ENCODE data around the gene TSPAN14. TPM values are rescaled to one million over a fixed set of nuclear protein-coding genes. Genes with fewer than 3 reads are reported as not detected.

The TSPAN14 gene
- total RNA-seq, 4 donors from 2014 or later, result 37.1 to 110 (median 66.1) TPM

GRCh38 chr10:80518143-80518806 is 64.2 kb downstream of the TSPAN14 start:
- intact Hi-C loops (cut with DNase I; ENCODE audit: low total_unique reads), result no loop called here
- Histone ChIP-seq H3K27me3 (no peaks in the 10 kb centered on the region), H3K27ac (peak overlapping the region; percentile 23 to 32), H3K4me3 (no peak overlapping the region), H3K9me3 (no peaks in the 10 kb centered on the region), H3K36me3 (no peaks in the 10 kb centered on the region), H3K4me1 (no peaks in the 10 kb centered on the region)
- no peak for TF ChIP-seq CTCF (IDR thresholded peaks at IDR 0.05)
- no peak for TF ChIP-seq POLR2A (IDR thresholded peaks at IDR 0.05)
- DNase-seq, result no peak

DNA sequence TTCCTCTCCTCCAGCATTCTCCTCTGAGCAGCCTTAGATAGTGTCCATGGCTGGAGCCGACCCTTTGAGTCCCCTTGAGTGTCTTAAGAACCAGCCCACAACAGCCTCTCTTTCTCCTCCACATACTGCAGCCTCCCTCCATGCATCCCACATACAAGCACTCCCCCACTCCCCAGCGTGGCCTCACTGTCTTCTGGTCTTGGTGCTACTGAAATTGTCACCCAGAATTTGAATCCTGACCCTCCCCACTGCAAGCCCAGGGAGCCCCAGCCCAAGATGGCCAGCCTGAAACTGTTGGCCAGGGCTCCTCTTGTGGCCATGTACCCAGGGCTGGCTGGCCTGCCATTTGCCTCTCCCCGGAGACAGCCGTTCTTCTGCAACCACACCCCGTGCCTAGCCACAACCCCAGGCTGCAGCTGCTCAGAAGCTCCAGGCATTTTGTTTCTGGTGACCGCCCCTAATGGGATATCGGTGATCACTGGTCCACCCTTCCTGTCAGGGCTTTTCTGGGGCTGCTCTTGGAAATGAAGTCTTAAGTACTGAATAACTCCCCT is 64.8 kb downstream of the TSPAN14 start:
- Histone ChIP-seq H3K27ac (no peak overlapping the region), H3K36me3 (no peaks in the 10 kb centered on the region)
- no peak for DNase-seq

DNA sequence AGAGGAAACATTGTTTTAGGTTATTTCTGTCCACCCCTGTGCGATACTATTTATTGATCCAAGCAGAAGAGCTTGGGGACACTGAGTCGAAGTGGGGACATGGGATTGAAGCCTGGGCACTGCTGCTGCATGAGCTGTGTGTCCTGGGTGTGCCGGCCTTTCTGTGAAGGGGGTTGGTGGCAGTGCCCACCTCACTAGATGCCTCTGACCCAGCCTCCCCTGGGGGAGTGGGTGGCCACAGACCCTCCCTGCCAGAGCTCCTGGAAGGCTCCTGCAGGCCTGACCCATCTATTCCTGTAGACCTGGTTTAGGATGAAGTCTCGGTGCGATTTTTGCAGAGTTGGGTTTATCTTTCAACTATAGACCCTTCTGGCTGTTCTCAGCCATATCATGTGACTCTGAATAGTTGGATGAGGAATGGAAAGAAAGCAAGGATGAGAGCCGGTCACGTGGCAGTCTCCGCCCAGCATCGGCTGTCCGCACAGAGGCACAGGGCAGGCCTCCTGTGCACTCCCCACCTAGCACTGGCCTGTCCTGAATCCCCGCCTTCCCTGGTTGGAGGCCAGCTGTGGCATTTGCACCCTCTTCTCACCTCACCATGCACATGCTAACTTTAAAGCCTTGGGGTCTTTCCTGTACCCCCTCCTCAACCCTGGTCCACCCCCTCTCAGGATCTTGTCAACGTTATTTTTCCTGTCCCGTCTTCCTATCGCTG is 66.0 kb downstream of the TSPAN14 start:
- no peak for DNase-seq
- intact Hi-C loops (cut with DNase I; ENCODE audit: low total_unique reads), result no loop called here

More for the DNA sequence above, 64.8 kb downstream of the TSPAN14 start:
- Histone ChIP-seq H3K4me1 (no peaks in the 10 kb centered on the region), H3K9me3 (no peaks in the 10 kb centered on the region), H3K4me3 (no peak overlapping the region), H3K27me3 (no peaks in the 10 kb centered on the region)
- intact Hi-C loops (cut with DNase I; ENCODE audit: low total_unique reads), result no loop called here
- TF ChIP-seq CTCF (IDR thresholded peaks at IDR 0.05), result no peak
- no peak for TF ChIP-seq POLR2A (IDR thresholded peaks at IDR 0.05)

GRCh38 chr10:80520661-80521470 is 66.8 kb downstream of the TSPAN14 start:
- no peaks in the 10 kb centered on the region for H3K27me3 ChIP-seq
- no peak for TF ChIP-seq POLR2A (IDR thresholded peaks at IDR 0.05)
- no peak for TF ChIP-seq CTCF (IDR thresholded peaks at IDR 0.05)
- no peaks in the 10 kb centered on the region for H3K4me1 ChIP-seq
- no peak overlapping the region for H3K4me3 ChIP-seq
- DNase-seq, result no peak
- H3K36me3 ChIP-seq, result no peaks in the 10 kb centered on the region
- intact Hi-C loops (cut with DNase I; ENCODE audit: low total_unique reads), result no loop called here
- H3K9me3 ChIP-seq, result no peaks in the 10 kb centered on the region
- H3K27ac ChIP-seq, result no peak overlapping the region

More for the DNA sequence above, 66.0 kb downstream of the TSPAN14 start:
- Histone ChIP-seq H3K9me3 (no peaks in the 10 kb centered on the region), H3K27me3 (no peaks in the 10 kb centered on the region), H3K4me1 (no peaks in the 10 kb centered on the region), H3K4me3 (no peak overlapping the region), H3K36me3 (no peaks in the 10 kb centered on the region), H3K27ac (no peak overlapping the region)
- TF ChIP-seq POLR2A (IDR thresholded peaks at IDR 0.05) (no peak), CTCF (IDR thresholded peaks at IDR 0.05) (no peak)
